Stimulated activated effector memory CD8-positive, alpha-beta T cell treated with anti-CD3 and anti-CD28 coated beads, Interleukin-12 subunit alpha, Interleukin-12 subunit beta, amount 100 ng/mL, for 72 hours (primary cell): ENCODE data around the gene SREBF2.
A peak's percentile ranks its signal among the peaks of the same experiment; 100 is the strongest.

Source experiments
- ATAC-seq: fragments of 150-1000 bp; cut with Tn5 transposase; 2 replicates; pipeline ENCODE4 v1.10.0; 2021
- DNase-seq, 2 donors: peaks; one replicate each; pipeline ENCODE4 v3.0.0; 2021 to 2022; ENCODE audit warnings: low spot score in 2 of 2
- H3K27ac Mint-ChIP-seq: one replicate; pipeline ENCODE4 v1.8.0; 2022; ENCODE audit warnings: mild to moderate bottlenecking, mixed read lengths
- H3K36me3 Mint-ChIP-seq: one replicate; pipeline ENCODE4 v1.8.0; 2022; ENCODE audit warnings: mild to moderate bottlenecking, mixed read lengths
- H3K4me1 Mint-ChIP-seq: one replicate; pipeline ENCODE4 v1.8.0; 2022; ENCODE audit warnings: mixed read lengths
- H3K4me3 Mint-ChIP-seq: one replicate; pipeline ENCODE4 v1.8.0; 2022; ENCODE audit warnings: mild to moderate bottlenecking, mixed read lengths
- H3K9me3 Mint-ChIP-seq: one replicate; pipeline ENCODE4 v1.8.0; 2022; ENCODE audit warnings: mixed read lengths

The SREBF2 gene

DNA sequence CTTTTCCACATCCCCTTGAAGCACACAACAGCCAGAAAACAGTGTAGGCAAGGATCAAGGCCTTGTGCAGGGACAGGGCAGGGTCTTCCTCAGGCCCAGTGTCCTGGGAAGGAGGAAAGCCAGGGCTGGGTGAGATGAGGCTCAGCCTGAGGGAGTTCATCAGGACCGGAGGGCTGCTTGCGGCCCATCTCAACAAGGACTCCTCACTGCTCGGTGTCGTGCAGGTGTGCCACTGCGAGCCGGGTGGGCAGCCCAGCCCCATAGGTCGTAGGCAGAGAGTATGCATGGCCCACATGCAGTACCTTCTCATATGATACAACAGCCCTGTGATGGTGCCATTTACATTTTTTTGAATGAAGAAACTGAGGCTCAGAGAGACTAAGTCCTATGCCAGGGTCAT is 69.1 kb downstream of the SREBF2 start:
- DNase-seq = no peak

DNA sequence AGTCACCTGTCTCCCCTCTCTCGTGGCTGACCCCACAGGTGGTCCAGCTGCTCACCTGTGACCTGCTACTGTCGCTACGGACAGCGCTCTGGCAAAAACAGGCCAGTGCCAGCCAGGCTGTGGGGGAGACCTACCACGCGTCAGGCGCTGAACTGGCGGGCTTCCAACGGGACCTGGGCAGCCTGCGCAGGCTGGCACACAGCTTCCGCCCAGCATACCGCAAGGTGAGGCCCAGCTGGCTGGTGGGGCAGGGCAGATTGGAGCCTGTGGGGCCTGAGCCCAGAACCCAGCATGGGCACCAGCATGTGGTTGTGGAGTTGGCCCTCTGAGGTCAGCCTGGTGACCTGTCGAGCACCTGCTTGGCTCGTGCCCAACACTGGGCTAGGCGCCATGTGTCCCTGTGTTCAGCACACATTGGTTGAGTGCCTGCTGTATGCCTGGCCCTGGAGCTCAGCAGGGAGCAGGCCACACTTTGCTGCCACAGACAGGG is 70.1 kb downstream of the SREBF2 start:
- peak overlapping the region; percentile 64 for H3K27ac Mint-ChIP-seq
- no peaks in the 10 kb centered on the region for H3K9me3 Mint-ChIP-seq
- H3K4me3 Mint-ChIP-seq = no peak overlapping the region
- DNase-seq = no peak
- peaks cover 97% of the 10 kb centered on the region for H3K36me3 Mint-ChIP-seq
- H3K4me1 Mint-ChIP-seq = peaks cover 11% of the 10 kb centered on the region
- no peak for ATAC-seq

More for the DNA sequence above, 69.1 kb downstream of the SREBF2 start:
- Mint-ChIP-seq H3K4me3 (no peak overlapping the region), H3K27ac (peak overlapping the region; percentile 64), H3K9me3 (no peaks in the 10 kb centered on the region), H3K4me1 (peaks cover 4% of the 10 kb centered on the region), H3K36me3 (peaks cover 97% of the 10 kb centered on the region)
- no peak for ATAC-seq

GRCh38 chr22:41904450-41905410 is 71.8 kb downstream of the SREBF2 start:
- no peak for ATAC-seq
- peaks cover 27% of the 10 kb centered on the region for H3K4me1 Mint-ChIP-seq
- DNase-seq = no peak
- H3K9me3 Mint-ChIP-seq = no peaks in the 10 kb centered on the region
- H3K36me3 Mint-ChIP-seq = peaks cover 91% of the 10 kb centered on the region
- H3K4me3 Mint-ChIP-seq = no peak overlapping the region
- peak overlapping the region; percentile 72 for H3K27ac Mint-ChIP-seq

GRCh38 chr22:41905411-41906202 is 72.7 kb downstream of the SREBF2 start:
- H3K27ac Mint-ChIP-seq = peak overlapping the region; percentile 72

GRCh38 chr22:41906822-41907221 is 73.9 kb downstream of the SREBF2 start:
- no peak overlapping the region for H3K4me3 Mint-ChIP-seq
- no peak for ATAC-seq
- peak overlapping the region; percentile 82 for H3K27ac Mint-ChIP-seq
- peaks cover 35% of the 10 kb centered on the region for H3K4me1 Mint-ChIP-seq
- H3K9me3 Mint-ChIP-seq = no peaks in the 10 kb centered on the region
- H3K36me3 Mint-ChIP-seq = peaks cover 76% of the 10 kb centered on the region
- no peak for DNase-seq

More at GRCh38 chr22:41905411-41906202, 72.7 kb downstream of the SREBF2 start:
- Mint-ChIP-seq H3K4me3 (no peak overlapping the region), H3K9me3 (no peaks in the 10 kb centered on the region), H3K36me3 (peaks cover 82% of the 10 kb centered on the region), H3K4me1 (peaks cover 27% of the 10 kb centered on the region)
- ATAC-seq (no peak), DNase-seq (no peak)

DNA sequence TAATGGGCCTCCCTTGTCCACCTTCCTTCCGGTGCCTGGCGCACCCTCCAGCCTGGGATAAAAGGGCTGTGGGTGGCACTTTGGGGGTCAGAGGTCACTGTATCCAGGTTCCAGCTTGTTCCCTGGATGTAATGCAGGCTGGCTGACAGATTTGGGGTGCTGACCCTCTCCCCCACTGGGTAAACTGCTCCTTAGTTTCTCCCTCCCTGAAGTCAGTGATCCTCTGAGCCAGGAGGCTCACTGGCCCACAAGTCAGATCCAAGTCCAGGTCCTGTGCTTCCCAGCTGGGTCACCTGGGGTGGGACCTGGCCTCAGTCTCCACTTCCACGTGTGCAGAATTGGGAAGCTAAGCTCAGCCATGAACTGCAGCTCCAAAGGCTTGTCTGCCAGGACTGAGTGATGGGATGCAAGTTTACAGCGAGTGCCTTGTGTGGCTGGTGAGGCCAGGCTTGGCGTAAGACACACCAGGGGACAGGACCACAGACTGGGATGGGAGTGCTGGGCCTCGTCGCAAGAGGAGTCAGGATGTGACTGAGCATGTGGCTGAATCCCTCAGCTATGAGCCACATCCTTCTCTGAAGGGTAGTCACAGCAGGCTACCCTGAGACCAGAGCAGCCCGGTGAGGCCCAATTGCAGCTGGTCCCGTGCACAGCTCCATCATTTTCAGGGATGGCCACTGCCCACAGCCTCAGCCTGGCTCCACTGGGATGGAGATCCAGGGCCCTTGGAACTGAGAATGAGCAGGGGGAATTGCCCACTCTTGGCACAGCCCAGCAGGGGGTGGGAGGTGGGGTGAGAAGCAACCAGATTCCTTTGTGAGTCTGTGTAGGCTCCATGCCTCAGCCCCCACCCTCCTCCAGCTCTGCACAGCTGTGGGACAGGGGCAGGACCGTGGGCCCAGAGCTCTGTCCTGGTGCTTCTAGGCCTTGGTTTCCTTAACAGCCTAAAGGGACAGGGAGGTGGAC is 74.8 kb downstream of the SREBF2 start:
- no peak for DNase-seq
- peaks cover 79% of the 10 kb centered on the region for H3K36me3 Mint-ChIP-seq
- ATAC-seq = peak; percentile 63
- no peaks in the 10 kb centered on the region for H3K9me3 Mint-ChIP-seq
- H3K4me1 Mint-ChIP-seq = peaks cover 40% of the 10 kb centered on the region
- H3K27ac Mint-ChIP-seq = peak overlapping the region; percentile 82
- peak overlapping the region; percentile 44 for H3K4me3 Mint-ChIP-seq

DNA sequence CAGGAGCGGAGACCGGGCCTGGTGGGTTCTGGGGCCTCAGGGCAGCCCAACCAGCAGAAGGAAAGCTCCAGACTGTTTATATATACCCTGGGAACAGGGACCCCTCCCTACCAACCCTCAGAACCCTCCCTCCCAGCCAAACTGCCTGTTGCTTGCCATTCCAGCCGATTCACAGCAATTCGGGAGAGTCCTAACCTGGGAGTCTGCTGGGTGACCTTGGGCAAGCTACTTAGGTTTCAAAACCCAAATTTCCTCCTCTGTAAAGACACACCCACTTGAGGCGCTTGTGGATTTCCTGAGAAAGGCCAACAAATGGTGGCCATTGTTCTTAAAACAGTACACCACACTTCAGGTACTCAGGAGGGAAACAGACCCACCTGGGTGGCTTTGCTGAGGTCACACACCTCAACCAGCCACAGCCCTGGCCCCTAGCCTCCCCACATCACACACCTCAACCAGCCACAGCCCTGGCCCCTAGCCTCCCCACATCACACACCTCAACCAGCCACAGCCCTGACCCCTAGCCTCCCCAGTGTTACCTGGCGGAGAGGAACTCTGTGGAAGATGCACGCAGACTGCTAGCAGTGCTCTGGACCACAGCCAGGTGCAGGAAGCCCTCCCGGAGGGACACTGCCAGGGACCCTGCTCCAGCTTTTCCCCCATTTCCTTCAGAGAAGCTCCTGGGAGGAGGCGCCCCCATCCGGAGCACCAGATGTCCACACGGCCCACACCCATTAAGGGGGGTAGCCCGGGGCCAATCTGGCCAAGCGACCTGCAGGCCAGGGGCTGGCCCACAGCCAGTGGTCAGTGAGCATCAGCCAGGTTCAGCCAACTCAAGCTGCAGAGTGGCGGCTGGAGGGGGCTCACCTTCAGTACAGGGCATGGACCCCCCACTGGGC is 75.8 kb downstream of the SREBF2 start:
- Mint-ChIP-seq H3K27ac (peak overlapping the region; percentile 85), H3K9me3 (no peaks in the 10 kb centered on the region), H3K4me1 (peaks cover 49% of the 10 kb centered on the region), H3K36me3 (peaks cover 79% of the 10 kb centered on the region), H3K4me3 (peak overlapping the region; percentile 44)
- ATAC-seq (no peak), DNase-seq (no peak)

- no peaks in the 10 kb centered on the region for H3K9me3 Mint-ChIP-seq
- peak overlapping the region; percentile 85 for H3K27ac Mint-ChIP-seq
- no peak for DNase-seq
- H3K4me1 Mint-ChIP-seq = peaks cover 49% of the 10 kb centered on the region
- H3K4me3 Mint-ChIP-seq = peak overlapping the region; percentile 44
- ATAC-seq = no peak
- H3K36me3 Mint-ChIP-seq = peaks cover 71% of the 10 kb centered on the region
Measured at GRCh38 chr22:41909310-41910049, 76.6 kb downstream of the SREBF2 start.

DNA sequence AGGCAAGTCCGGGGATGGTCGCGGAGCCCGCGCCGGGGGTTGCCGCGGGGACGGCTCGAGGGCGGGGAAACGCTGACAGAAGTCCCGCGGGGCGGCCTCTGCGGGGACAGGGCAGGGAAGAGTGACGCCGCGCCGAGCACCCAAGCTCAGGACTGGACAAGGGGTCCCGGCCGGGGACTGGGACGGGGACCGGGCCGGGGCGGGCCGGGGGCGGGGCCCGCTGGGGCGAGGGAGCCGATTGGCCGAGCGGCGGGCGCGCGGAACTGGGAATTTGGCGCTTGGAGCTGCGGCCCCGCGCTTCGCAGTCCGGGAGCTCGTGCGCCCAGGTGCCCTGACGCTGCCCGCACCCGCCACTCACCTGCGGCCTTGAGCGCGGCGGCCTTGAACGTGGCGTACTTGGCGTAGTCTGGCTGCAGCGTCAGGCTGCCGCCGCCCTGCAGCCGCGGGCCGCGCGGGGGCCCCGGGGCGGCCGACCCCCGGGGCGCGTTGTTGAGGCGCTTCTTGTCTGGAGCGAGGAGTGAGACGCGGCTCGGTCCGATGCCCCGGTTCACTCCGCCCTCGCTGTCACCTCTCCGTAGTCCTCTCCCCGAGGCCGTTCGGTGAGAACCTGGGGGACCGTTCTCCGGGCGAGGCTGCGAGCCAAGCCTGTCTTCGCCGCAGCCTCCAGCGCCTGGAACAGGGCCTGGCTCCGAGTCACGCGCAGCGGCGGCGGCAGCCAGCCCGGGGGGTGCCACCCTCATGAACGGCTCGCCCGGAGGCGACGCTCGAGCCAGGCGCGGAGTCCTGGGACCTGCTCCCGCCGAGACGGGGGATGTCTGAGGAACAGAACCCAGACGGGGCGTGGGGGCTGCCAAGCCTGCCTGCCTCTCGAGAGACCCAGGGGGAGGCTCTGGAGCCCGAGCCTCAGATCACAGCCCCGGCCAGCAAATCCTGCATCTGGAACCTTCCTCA is 77.4 kb downstream of the SREBF2 start:
- Mint-ChIP-seq H3K9me3 (no peaks in the 10 kb centered on the region), H3K36me3 (peaks cover 63% of the 10 kb centered on the region), H3K4me3 (peak overlapping the region; percentile 61), H3K4me1 (peaks cover 50% of the 10 kb centered on the region), H3K27ac (no peak overlapping the region)
- ATAC-seq (peak; percentile 43), DNase-seq (no peak)

- Mint-ChIP-seq H3K36me3 (peaks cover 55% of the 10 kb centered on the region), H3K4me1 (peaks cover 58% of the 10 kb centered on the region), H3K4me3 (peak overlapping the region; percentile 61), H3K9me3 (no peaks in the 10 kb centered on the region), H3K27ac (no peak overlapping the region)
- ATAC-seq = no peak
- no peak for DNase-seq
Measured at GRCh38 chr22:41911001-41911611, 78.2 kb downstream of the SREBF2 start.

DNA sequence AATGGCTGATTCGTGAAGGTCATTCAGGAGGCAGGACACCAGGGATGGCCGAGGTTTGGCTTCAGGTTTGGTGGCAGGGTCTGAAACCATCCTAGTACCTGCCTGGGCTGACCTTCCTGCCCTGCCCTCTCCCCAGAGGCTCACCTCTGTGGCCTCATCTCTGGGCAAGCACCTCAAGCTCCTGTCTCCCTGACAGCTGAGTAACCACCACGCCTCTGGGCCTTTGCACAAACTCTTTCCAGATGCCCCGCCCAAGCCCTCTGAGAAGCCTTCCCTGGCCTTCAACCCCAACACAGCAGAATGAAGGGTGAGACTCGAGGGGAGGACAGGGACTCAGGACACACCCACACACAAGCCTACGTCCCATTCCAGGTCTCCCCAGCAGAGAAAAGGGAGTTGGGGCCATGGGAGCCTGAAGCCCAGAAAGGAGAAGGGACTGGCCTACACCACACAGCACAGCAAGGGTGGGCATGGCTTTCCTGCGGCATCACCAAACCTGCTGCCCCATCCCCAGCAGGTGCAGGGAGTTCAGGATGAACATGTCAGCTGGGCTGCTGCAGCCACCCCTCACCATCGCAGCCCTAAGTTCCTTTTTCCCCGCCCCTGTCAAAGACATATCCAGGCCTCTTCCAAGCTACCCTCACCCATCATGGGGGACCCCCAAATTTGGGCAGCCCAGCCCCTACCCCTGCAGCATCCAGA is 79.6 kb downstream of the SREBF2 start:
- no peak for ATAC-seq
- H3K27ac Mint-ChIP-seq = peak overlapping the region; percentile 58

More for the DNA sequence above, 79.6 kb downstream of the SREBF2 start:
- peak overlapping the region; percentile 61 for H3K4me3 Mint-ChIP-seq
- no peak for DNase-seq
- H3K4me1 Mint-ChIP-seq = peaks cover 54% of the 10 kb centered on the region
- no peaks in the 10 kb centered on the region for H3K9me3 Mint-ChIP-seq
- peaks cover 41% of the 10 kb centered on the region for H3K36me3 Mint-ChIP-seq
